ENCODE data around the gene VSNL1. TPM values are rescaled to one million over a fixed set of nuclear protein-coding genes. Genes with fewer than 3 reads are reported as not detected.
A peak's percentile ranks its signal among the peaks of the same experiment; 100 is the strongest.

Gene VSNL1
- total and polyA plus RNA-seq, 2 donors (not counting 1 experiment from before 2014, with no cell fraction given), result 1.2 to 3.9 TPM

DNA sequence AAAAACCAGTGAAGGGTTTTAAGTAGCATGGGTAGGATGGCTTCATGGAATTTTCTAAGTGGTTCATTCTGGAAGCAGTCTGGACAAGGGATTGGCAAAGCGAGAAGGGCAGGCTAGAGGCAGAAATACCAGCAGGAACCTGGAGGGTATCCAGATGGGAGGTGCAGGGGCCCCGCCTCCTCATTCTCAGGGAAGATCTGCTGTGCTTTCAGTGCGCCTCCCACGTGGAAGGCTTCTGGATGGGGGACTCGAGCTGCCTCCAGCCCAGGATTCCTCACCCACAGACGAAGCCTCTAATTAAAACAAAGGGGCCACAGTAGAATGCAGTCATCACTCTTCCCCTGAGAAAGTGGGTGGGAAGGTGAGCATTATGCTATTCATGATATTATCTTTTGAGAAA is 79.8 kb downstream of the VSNL1 start:
- no peak overlapping the region for H3K27ac ChIP-seq (ENCODE audit: insufficient read depth, low read length)
- no peaks in the 10 kb centered on the region for H3K9me3 ChIP-seq (ENCODE audit: control insufficient read depth, insufficient read depth, low read depth, low read length)
- H3K27me3 ChIP-seq (ENCODE audit: control insufficient read depth, insufficient read depth, low read length), result no peaks in the 10 kb centered on the region
- H3K4me2 ChIP-seq (ENCODE audit: extremely low read depth, insufficient read depth, low read length), result no peak overlapping the region
- H3K4me1 ChIP-seq (ENCODE audit: control insufficient read depth, extremely low read depth, insufficient read depth, low read length), result peaks cover 9% of the 10 kb centered on the region
- H3K36me3 ChIP-seq (ENCODE audit: control insufficient read depth, insufficient read depth, low read length), result no peaks in the 10 kb centered on the region
- no peak overlapping the region for H3K4me3 ChIP-seq (replicated peaks in 1 of 4; ENCODE audit: control extremely low read depth in 1 of 4, insufficient read depth in 1 of 4, low read depth in 3 of 4, low read length in 4 of 4)
- peak in 1 of 2 donors; percentile 84 for DNase-seq (ENCODE audit: low read depth in 2 of 2)
- H4K20me1 ChIP-seq (ENCODE audit: control insufficient read depth, extremely low read depth, insufficient read depth, low read length), result no peaks in the 10 kb centered on the region
- no peak for TF ChIP-seq EZH2 (IDR thresholded peaks at IDR 0.05; ENCODE audit: low read length, missing control alignments)
- TF ChIP-seq, protein P1, sequence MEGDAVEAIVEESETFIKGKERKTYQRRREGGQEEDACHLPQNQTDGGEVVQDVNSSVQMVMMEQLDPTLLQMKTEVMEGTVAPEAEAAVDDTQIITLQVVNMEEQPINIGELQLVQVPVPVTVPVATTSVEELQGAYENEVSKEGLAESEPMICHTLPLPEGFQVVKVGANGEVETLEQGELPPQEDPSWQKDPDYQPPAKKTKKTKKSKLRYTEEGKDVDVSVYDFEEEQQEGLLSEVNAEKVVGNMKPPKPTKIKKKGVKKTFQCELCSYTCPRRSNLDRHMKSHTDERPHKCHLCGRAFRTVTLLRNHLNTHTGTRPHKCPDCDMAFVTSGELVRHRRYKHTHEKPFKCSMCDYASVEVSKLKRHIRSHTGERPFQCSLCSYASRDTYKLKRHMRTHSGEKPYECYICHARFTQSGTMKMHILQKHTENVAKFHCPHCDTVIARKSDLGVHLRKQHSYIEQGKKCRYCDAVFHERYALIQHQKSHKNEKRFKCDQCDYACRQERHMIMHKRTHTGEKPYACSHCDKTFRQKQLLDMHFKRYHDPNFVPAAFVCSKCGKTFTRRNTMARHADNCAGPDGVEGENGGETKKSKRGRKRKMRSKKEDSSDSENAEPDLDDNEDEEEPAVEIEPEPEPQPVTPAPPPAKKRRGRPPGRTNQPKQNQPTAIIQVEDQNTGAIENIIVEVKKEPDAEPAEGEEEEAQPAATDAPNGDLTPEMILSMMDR (conservative IDR thresholded peaks at IDR 0.05 in 1 of 2, IDR thresholded peaks at IDR 0.05 in 1 of 2; ENCODE audit: low read depth in 1 of 2, low read length in 2 of 2), result no peak
- no peak overlapping the region for H2AFZ ChIP-seq (ENCODE audit: low read length)
- H3K79me2 ChIP-seq (ENCODE audit: control insufficient read depth, insufficient read depth, low read length), result no peaks in the 10 kb centered on the region
- no peak overlapping the region for H3K9ac ChIP-seq (ENCODE audit: insufficient read depth, low read length)

GRCh38 chr2:17620841-17621240 is 80.3 kb downstream of the VSNL1 start:
- H3K4me3 ChIP-seq (replicated peaks in 1 of 4; ENCODE audit: control extremely low read depth in 1 of 4, insufficient read depth in 1 of 4, low read depth in 3 of 4, low read length in 4 of 4), result no peak overlapping the region
- no peaks in the 10 kb centered on the region for H4K20me1 ChIP-seq (ENCODE audit: control insufficient read depth, extremely low read depth, insufficient read depth, low read length)
- H3K4me2 ChIP-seq (ENCODE audit: extremely low read depth, insufficient read depth, low read length), result no peak overlapping the region
- H3K4me1 ChIP-seq (ENCODE audit: control insufficient read depth, extremely low read depth, insufficient read depth, low read length), result peaks cover 7% of the 10 kb centered on the region
- no peaks in the 10 kb centered on the region for H3K27me3 ChIP-seq (ENCODE audit: control insufficient read depth, insufficient read depth, low read length)
- TF ChIP-seq, protein P1 (conservative IDR thresholded peaks at IDR 0.05 in 1 of 2, IDR thresholded peaks at IDR 0.05 in 1 of 2; ENCODE audit: low read depth in 1 of 2, low read length in 2 of 2), result no peak
- TF ChIP-seq EZH2 (IDR thresholded peaks at IDR 0.05; ENCODE audit: low read length, missing control alignments), result no peak
- H2AFZ ChIP-seq (ENCODE audit: low read length), result no peak overlapping the region
- no peak overlapping the region for H3K9ac ChIP-seq (ENCODE audit: insufficient read depth, low read length)
- no peaks in the 10 kb centered on the region for H3K36me3 ChIP-seq (ENCODE audit: control insufficient read depth, insufficient read depth, low read length)
- no peaks in the 10 kb centered on the region for H3K9me3 ChIP-seq (ENCODE audit: control insufficient read depth, insufficient read depth, low read depth, low read length)
- no peaks in the 10 kb centered on the region for H3K79me2 ChIP-seq (ENCODE audit: control insufficient read depth, insufficient read depth, low read length)
- H3K27ac ChIP-seq (ENCODE audit: insufficient read depth, low read length), result no peak overlapping the region
- peak; percentile 66 to 85 for DNase-seq (ENCODE audit: low read depth in 2 of 2)

DNA sequence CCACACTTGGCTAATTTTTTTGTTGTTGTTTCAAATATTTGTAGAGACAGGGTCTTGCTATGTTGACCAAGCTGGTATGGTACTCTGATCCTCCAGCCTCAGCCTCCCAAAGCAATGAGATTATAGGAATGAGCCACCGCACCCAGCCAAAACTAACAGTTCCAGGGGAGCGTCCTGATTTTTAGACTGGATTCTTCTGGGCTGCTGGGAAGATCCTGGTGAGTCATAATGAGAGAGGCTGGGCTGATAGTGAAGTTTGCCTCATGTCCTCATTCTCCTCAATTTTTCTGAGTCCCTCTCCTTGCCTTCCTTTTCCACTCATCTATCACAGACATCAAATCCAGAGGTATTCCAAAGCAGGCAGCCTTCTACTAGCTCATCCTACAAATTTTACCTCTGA is 81.3 kb downstream of the VSNL1 start:
- no peaks in the 10 kb centered on the region for H3K79me2 ChIP-seq (ENCODE audit: control insufficient read depth, insufficient read depth, low read length)
- no peak overlapping the region for H3K9ac ChIP-seq (ENCODE audit: insufficient read depth, low read length)
- TF ChIP-seq, protein P1 (conservative IDR thresholded peaks at IDR 0.05 in 1 of 2, IDR thresholded peaks at IDR 0.05 in 1 of 2; ENCODE audit: low read depth in 1 of 2, low read length in 2 of 2), result no peak
- TF ChIP-seq EZH2 (IDR thresholded peaks at IDR 0.05; ENCODE audit: low read length, missing control alignments), result no peak
- peak; percentile 52 to 86 for DNase-seq (ENCODE audit: low read depth in 2 of 2)
- no peak overlapping the region for H3K27ac ChIP-seq (ENCODE audit: insufficient read depth, low read length)
- no peak overlapping the region for H2AFZ ChIP-seq (ENCODE audit: low read length)
- peaks cover 5% of the 10 kb centered on the region for H3K4me1 ChIP-seq (ENCODE audit: control insufficient read depth, extremely low read depth, insufficient read depth, low read length)
- no peak overlapping the region for H3K4me3 ChIP-seq (replicated peaks in 1 of 4; ENCODE audit: control extremely low read depth in 1 of 4, insufficient read depth in 1 of 4, low read depth in 3 of 4, low read length in 4 of 4)
- no peak overlapping the region for H3K4me2 ChIP-seq (ENCODE audit: extremely low read depth, insufficient read depth, low read length)
- H3K9me3 ChIP-seq (ENCODE audit: control insufficient read depth, insufficient read depth, low read depth, low read length), result no peaks in the 10 kb centered on the region
- no peaks in the 10 kb centered on the region for H4K20me1 ChIP-seq (ENCODE audit: control insufficient read depth, extremely low read depth, insufficient read depth, low read length)
- no peaks in the 10 kb centered on the region for H3K36me3 ChIP-seq (ENCODE audit: control insufficient read depth, insufficient read depth, low read length)
- no peaks in the 10 kb centered on the region for H3K27me3 ChIP-seq (ENCODE audit: control insufficient read depth, insufficient read depth, low read length)

Data from fibroblast of lung (primary cell).